ENCODE data around the gene SYT7.

SYT7 gene

GRCh38 chr11:61607920-61608599, 27.2 kb upstream of the SYT7 start:
- no peak for DNase-seq

GRCh38 chr11:61607426-61607825, 26.6 kb upstream of the SYT7 start:
- DNase-seq = no peak

- no peak for DNase-seq
Observed at GRCh38 chr11:61603667-61604066, 22.8 kb upstream of the SYT7 start.

DNA sequence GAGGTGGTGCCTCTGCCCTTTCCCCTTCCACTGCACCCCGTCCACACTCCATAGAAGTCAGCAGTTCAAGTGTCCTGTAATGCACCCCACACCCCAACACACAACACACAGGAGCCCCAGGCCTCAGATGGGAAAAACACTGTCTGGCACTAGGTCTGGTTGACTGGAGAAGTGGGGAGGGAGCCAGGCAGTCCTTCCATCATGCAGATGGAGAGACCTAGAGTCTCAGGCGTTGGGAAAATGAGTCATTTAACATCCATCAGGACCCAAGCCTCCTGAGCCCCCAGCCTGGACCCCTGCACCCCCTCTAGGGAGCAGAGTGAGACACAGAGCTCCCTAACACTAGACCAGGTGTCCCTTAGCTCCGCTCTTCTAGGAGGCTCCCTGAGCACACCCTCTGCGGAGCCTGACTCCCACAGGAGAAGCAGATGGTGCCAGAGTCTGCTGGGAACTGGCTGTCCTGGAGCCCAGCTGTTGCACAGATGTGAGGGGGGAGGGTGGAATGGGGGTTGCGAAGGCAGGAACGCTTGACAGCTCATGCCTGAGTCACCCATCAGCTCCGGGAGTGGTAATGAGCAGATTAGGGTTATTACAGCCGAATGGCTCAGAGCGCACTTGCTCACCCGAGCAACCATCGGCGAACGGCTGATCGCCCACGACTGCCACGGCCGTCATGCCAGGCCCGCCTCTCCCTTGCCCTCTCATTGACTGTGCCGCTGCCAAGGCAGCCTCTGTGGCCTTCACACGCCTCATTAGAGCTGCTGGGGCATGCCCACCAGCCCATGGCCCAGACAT, 22.1 kb upstream of the SYT7 start:
- no peak for DNase-seq

DNA sequence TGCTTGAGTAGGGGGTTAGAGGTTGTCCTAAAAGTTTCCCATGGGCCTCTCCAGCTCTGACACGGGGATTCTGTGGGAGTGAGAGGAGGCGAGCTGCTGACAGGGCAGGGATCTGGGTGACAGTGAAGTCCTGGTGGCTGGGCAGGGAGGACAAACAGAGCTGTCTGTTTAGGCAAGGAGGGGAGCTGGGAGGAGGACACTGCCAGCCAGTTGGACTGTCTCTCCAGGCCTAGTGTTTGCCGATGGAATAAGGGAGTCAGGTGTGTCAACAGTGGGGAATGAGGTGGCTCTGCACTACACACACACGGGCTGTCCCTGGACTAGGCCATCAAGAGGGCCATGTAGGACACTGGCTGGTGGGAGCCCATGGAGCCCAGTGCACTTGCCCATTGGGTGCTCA, 20.6 kb upstream of the SYT7 start:
- DNase-seq = no peak

GRCh38 chr11:61599968-61600710, 19.3 kb upstream of the SYT7 start:
- DNase-seq = no peak

- DNase-seq = no peak
Observed at GRCh38 chr11:61598886-61599868, 18.3 kb upstream of the SYT7 start.

DNA sequence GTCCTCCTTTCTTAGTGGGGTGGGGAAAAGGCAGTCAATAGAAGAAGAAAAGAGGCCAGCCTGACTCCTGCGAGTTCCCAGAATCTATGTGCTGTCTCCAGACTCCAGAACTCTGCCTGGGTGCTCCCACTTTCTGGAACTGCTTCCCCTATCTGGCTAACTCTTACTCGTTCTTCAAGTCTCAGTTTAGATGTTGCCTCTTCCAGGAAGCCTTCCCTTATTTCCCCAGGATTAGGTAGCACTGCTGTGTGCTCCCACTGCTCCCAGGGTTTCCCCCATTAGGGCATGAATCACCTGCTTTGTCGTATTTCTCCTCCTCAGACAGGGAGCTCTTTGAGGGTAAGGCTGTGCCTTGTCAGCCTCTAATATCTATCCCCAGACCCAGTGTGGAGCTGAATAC, 17.5 kb upstream of the SYT7 start:
- DNase-seq = no peak

DNA sequence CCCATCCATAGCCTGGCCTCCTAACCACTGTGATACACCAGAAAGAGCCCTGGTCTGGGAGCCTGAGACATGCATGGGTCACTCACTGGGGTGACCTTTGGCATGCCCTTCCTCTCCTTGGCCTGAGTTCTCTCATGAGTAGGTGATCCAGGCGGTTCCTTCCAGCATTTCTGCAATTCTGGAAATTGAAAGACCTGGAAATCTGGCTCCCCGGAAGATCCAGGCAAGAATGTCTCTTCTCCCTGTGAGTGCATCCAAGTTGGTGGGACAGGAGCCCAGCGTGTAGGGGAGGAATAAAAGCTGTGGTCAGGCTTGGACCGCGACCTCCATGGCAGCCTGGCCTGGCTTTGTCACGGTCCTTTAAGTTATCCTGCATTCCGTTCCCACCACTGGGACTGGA, 16.1 kb upstream of the SYT7 start:
- no peak for DNase-seq

GRCh38 chr11:61596542-61596941, 15.7 kb upstream of the SYT7 start:
- no peak for DNase-seq

GRCh38 chr11:61594907-61595257, 14.0 kb upstream of the SYT7 start:
- DNase-seq = no peak

GRCh38 chr11:61593151-61593550, 12.3 kb upstream of the SYT7 start:
- DNase-seq = no peak

- DNase-seq = no peak
Observed at GRCh38 chr11:61592176-61592575, 11.3 kb upstream of the SYT7 start.

DNA sequence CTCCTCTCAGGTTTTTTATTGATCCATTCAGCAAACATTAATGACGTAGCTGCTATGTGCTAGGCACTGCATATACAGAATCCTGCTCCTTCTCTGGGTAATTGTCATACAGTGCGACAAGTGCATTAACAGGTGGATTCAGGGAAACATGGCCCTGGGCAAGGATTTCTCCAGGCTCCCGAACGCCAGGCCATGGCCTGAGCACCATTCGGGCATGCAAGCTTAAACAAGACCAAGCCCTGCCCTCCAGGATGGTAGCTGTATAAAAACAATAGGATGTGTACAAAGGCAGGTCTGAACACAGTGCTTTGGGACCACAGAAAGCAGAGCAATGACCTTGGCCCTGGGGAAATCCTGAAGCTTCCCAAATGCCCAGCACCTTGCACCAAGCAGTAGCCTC, 9.1 kb upstream of the SYT7 start:
- no peak for DNase-seq

- no peak for DNase-seq
Observed at GRCh38 chr11:61588728-61589191, 7.9 kb upstream of the SYT7 start.

- peak; percentile 18 to 58 (median 51) for DNase-seq
Observed at GRCh38 chr11:61587951-61588727, 7.3 kb upstream of the SYT7 start.

DNA sequence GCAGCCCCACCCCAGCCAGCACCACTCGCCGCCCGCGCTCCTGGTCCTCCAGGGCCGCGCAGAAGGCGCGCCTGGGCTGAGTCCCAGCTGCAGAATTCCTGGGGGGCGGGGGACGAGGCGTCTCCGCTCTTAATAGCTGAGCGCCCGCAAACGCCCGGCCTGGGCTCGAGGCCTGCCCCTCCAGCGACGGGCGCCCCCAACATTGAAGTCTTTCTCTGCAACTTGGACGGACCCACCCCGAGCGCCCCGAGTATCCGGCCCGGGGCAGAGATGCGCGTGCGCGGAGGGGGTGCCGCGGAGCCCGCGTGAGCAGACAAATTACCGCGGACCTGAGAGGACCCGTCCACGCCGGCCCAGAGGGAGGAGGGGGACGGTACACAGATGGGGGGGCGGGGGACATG, 6.7 kb upstream of the SYT7 start:
- peak in 1 of 5 experiments; percentile 16 for DNase-seq

GRCh38 chr11:61586792-61587430, 6.0 kb upstream of the SYT7 start:
- no peak for DNase-seq

DNA sequence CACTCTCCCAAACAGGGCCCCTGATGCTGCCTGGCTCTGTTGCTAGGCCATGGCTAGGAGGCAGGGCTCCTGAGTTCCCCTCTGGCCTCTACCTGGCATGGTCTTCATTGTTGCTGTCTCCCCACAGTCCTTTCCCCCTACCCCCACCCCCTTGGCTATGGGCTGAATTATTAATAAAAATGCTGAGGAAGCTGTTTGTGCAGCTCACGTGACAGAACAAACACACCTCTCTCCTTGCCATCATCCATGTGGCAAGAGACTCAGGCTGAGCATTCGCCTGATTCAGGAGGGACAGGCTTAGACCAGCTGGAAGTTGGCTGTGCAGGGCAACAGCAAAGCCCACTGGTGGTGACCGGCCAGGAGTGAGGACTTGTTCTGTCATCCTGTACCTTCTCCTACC, 4.2 kb upstream of the SYT7 start:
- no peak for DNase-seq

- no peak for DNase-seq
Observed at GRCh38 chr11:61581931-61582330, 1.1 kb upstream of the SYT7 start.

GRCh38 chr11:61580271-61580888, 496 bp downstream of the SYT7 start:
- DNase-seq = no peak

Data from T-helper 2 cell (primary cell).